ENCODE results near the gene ASTN1. TPM values are rescaled to one million over a fixed set of nuclear protein-coding genes. Genes with fewer than 3 reads are reported as not detected.

The ASTN1 gene
- total and polyA plus RNA-seq, 2 of the 4 experiments (the other 2 are of a cell fraction), result under 0.01 to 0.07 TPM

- H2BK15ac ChIP-seq (ENCODE audit: low read depth, low read length), result no peak overlapping the region
- dilution Hi-C loops (cut with HindIII; ENCODE audit: low sequenced_read_pairs, unreplicated experiment) (no loop called here), in situ Hi-C loops (cut with MboI; ENCODE audit: low sequenced_read_pairs) (no loop called here), intact Hi-C loops (cut with micrococcal nuclease) (no loop called here)
- no CpG with 5 or more reads among the region's 5 CpGs for WGBS, 2 experiments (ENCODE audit: extremely low coverage in 2 of 2, insufficient read length in 1 of 2)
- H2BK120ac ChIP-seq (ENCODE audit: low read depth, low read length), result no peak overlapping the region
- ChIA-PET CTCF (no interaction called here), POLR2A (ENCODE audit: unreplicated experiment) (no interaction called here)
- H3K9me1 ChIP-seq (ENCODE audit: insufficient read depth, low read length), result no peaks in the 10 kb centered on the region
- H4K5ac ChIP-seq (ENCODE audit: low read depth, low read length), result no peak overlapping the region
- H3K23ac ChIP-seq (ENCODE audit: low read depth, low read length), result no peak overlapping the region
- H3K79me1 ChIP-seq (ENCODE audit: low read depth in 1 of 2, low read length in 2 of 2), result no peaks in the 10 kb centered on the region
- H3K4me1 ChIP-seq (ENCODE audit: control insufficient read depth, insufficient read depth, low read length), result no peaks in the 10 kb centered on the region
- H3K9ac ChIP-seq (ENCODE audit: low read depth, low read length), result no peak overlapping the region
- no peaks in the 10 kb centered on the region for H3K27me3 ChIP-seq (ENCODE audit: control insufficient read depth, insufficient read depth, low read length)
- no peak overlapping the region for H4K91ac ChIP-seq (ENCODE audit: insufficient read depth, low read depth, low read length)
- H4K20me1 ChIP-seq (ENCODE audit: insufficient read depth, low read length), result no peaks in the 10 kb centered on the region
- H3K27ac ChIP-seq (ENCODE audit: insufficient read depth, low read length), result no peak overlapping the region
- H3K36me3 ChIP-seq (ENCODE audit: control insufficient read depth, insufficient read depth, low read length), result no peaks in the 10 kb centered on the region
- no peak overlapping the region for H2AK9ac ChIP-seq (replicated peaks; ENCODE audit: low read depth, low read length, poor library complexity)
- H3K9me3 ChIP-seq (ENCODE audit: control insufficient read depth, insufficient read depth, low read length), result no peaks in the 10 kb centered on the region
- no peak overlapping the region for H3K4me3 ChIP-seq (ENCODE audit: insufficient read depth, low read depth, low read length)
- H2BK20ac ChIP-seq (ENCODE audit: low read depth, low read length), result no peak overlapping the region
- H4K8ac ChIP-seq (ENCODE audit: low read depth in 2 of 2, low read length in 2 of 2), result no peak overlapping the region
- no peak for DNase-seq
- H3K56ac ChIP-seq (ENCODE audit: extremely low read depth, insufficient read depth, low read length), result no peak overlapping the region
- no peak overlapping the region for H3K4ac ChIP-seq (ENCODE audit: low read depth, low read length)
- H2AK5ac ChIP-seq (ENCODE audit: low read depth, low read length), result no peak overlapping the region
- no peak overlapping the region for H2BK5ac ChIP-seq (ENCODE audit: low read depth, low read length, poor library complexity, severe bottlenecking)
- BruUV-seq (replicated peaks), result no TSS peak
- no peak for ATAC-seq (ENCODE audit: low read depth)
- no peak overlapping the region for H3K18ac ChIP-seq (ENCODE audit: low read depth, low read length)
- no peak for TF ChIP-seq USF2 (IDR thresholded peaks at IDR 0.05; ENCODE audit: low read depth, low read length)
- TF ChIP-seq POLR2A (IDR thresholded peaks at IDR 0.05; ENCODE audit: low read depth, low read length), result no peak
- TF ChIP-seq CHD1 (IDR thresholded peaks at IDR 0.05; ENCODE audit: low read depth, low read length), result no peak
- TF ChIP-seq CTCF (conservative IDR thresholded peaks at IDR 0.05; ENCODE audit: low read depth, low read length), result no peak
- TF ChIP-seq MXI1 (IDR thresholded peaks at IDR 0.05; ENCODE audit: borderline replicate concordance, low read depth, low read length), result no peak
- TF ChIP-seq BHLHE40 (IDR thresholded peaks at IDR 0.05; ENCODE audit: low read depth, low read length), result no peak
- no peak for TF ChIP-seq RAD21 (IDR thresholded peaks at IDR 0.05; ENCODE audit: low read length)
- no peak for TF ChIP-seq CEBPB (IDR thresholded peaks at IDR 0.05; ENCODE audit: low read depth, low read length)
- no peak for TF ChIP-seq NFE2L2 (IDR thresholded peaks at IDR 0.05; ENCODE audit: low read depth, low read length)
- no peak for TF ChIP-seq RFX5 (IDR thresholded peaks at IDR 0.05; ENCODE audit: low read depth, low read length)
- no peak for TF ChIP-seq MAZ (IDR thresholded peaks at IDR 0.05; ENCODE audit: borderline replicate concordance, low read depth, low read length)
- no peak for TF ChIP-seq MAFK (IDR thresholded peaks at IDR 0.05; ENCODE audit: low read depth, low read length)
- TF ChIP-seq RCOR1 (IDR thresholded peaks at IDR 0.05; ENCODE audit: insufficient replicate concordance, low read length), result no peak
- no peak for TF ChIP-seq FOS (IDR thresholded peaks at IDR 0.05; ENCODE audit: low read depth, low read length)
- no peak for TF ChIP-seq ELK1 (IDR thresholded peaks at IDR 0.05; ENCODE audit: borderline replicate concordance, low read depth, low read length)
- no peak for TF ChIP-seq SMC3 (IDR thresholded peaks at IDR 0.05; ENCODE audit: low read depth, low read length)
- H3K4me2 ChIP-seq (ENCODE audit: low read depth, low read length), result no peak overlapping the region
- no peak overlapping the region for H3K14ac ChIP-seq (replicated peaks; ENCODE audit: low read depth, low read length)
- H2AFZ ChIP-seq (replicated peaks; ENCODE audit: low read length, poor library complexity), result no peak overlapping the region
Observed at GRCh38 chr1:176925223-176925622, 239.3 kb downstream of the ASTN1 start.

Data from IMR-90 (cell line).